Endothelial cell of umbilical vein (primary cell): ENCODE measurements around the gene RABGAP1. TPM values are rescaled to one million over a fixed set of nuclear protein-coding genes. Genes with fewer than 3 reads are reported as not detected.

Source experiments
- BruUV-seq: library from RNA; stranded (reverse); fragments of 400-500 nt; replicated peaks from 2 replicates; lab custom pipeline; 2021; lab: Mats Ljungman, UMichigan
- CTCF ChIA-PET: fragments of 300-600, 350-600 bp; sonication (Branson Sonifier 250); formaldehyde crosslinking; loops from one replicate; lab custom pipeline; 2021; ENCODE audit warnings: antibody characterized with exemption, inconsistent platforms; lab: Charles Lee
- POLR2A ChIA-PET: fragments of 300-600, 350-600 bp; sonication (Branson Sonifier 250); formaldehyde crosslinking; loops from one replicate; lab custom pipeline; 2021; ENCODE audit warnings: antibody characterized with exemption, inconsistent platforms; lab: Charles Lee
- DNase-seq: peaks from one replicate; pipeline ENCODE4 v3.0.0-alpha.2; 2011; ENCODE audit warnings: low read depth, low spot score
- FAIRE-seq: peaks from 2 replicates; lab custom pipeline; 2011; peaks lifted over from hg19 to GRCh38; lab: Jason Lieb, UNC
- H2AFZ ChIP-seq: 2 replicates; pipeline ENCODE4 v1.6.0; 2012; ENCODE audit warnings: low read depth, low read length, control low read depth, inconsistent platforms
- H3K27ac ChIP-seq: 2 replicates; pipeline ENCODE4 v1.5.1; 2011; ENCODE audit warnings: low read depth, mild to moderate bottlenecking, control low read depth, low read length, moderate library complexity; ENCODE audit not compliant: insufficient read depth
- H3K27me3 ChIP-seq, 2 experiments: 2 replicates each; pipeline versions ENCODE4 v1.6.0 to v1.6.1; 2011; ENCODE audit warnings: low read length in 2 of 2, mixed read lengths in 1 of 2; ENCODE audit not compliant: control insufficient read depth in 2 of 2, insufficient read depth in 2 of 2
- H3K36me3 ChIP-seq, 2 experiments: 2 replicates in 1 of 2; 3 replicates in 1 of 2; pipeline ENCODE4 v1.5.1; 2011; ENCODE audit warnings: low read length in 2 of 2, mild to moderate bottlenecking in 1 of 2, moderate library complexity in 1 of 2; ENCODE audit not compliant: control insufficient read depth in 2 of 2, insufficient read depth in 2 of 2; ENCODE audit errors: extremely low read depth in 1 of 2
- H3K4me1 ChIP-seq: 3 replicates; pipeline ENCODE4 v1.5.1; 2011; ENCODE audit warnings: mild to moderate bottlenecking, low read length; ENCODE audit not compliant: control insufficient read depth, insufficient read depth; ENCODE audit errors: extremely low read depth
- H3K4me2 ChIP-seq: 2 replicates; pipeline ENCODE4 v1.6.1; 2011; ENCODE audit warnings: low read length, control low read depth, mixed read lengths; ENCODE audit not compliant: insufficient read depth
- H3K4me3 ChIP-seq, 3 experiments: fragments of 200-600 bp in 1 of 3; sonication (generic), shearing (Covaris generic) in 1 of 3; replicated peaks in 1 of 3; 2 replicates each; pipeline ENCODE4 v1.5.1; 2011 to 2016; ENCODE audit warnings: control low read depth in 3 of 3, low read length in 3 of 3, mild to moderate bottlenecking in 2 of 3, inconsistent platforms in 1 of 3, low read depth in 1 of 3, moderate library complexity in 1 of 3; ENCODE audit not compliant: insufficient read depth in 1 of 3
- H3K79me2 ChIP-seq: 2 replicates; pipeline ENCODE4 v1.6.0; 2012; ENCODE audit warnings: low read length, inconsistent platforms; ENCODE audit not compliant: control insufficient read depth, insufficient read depth
- H3K9ac ChIP-seq: replicated peaks from 2 replicates; pipeline ENCODE3; 2011; ENCODE audit warnings: low read length, control low read depth; ENCODE audit not compliant: insufficient read depth; ENCODE audit errors: extremely low read depth
- H3K9me1 ChIP-seq: replicated peaks from 3 replicates; pipeline ENCODE4 v1.6.0; 2011; ENCODE audit warnings: mild to moderate bottlenecking, low read length; ENCODE audit not compliant: control insufficient read depth, insufficient read depth; ENCODE audit errors: extremely low read depth
- H3K9me3 ChIP-seq: replicated peaks from 2 replicates; pipeline ENCODE4 v1.5.1; 2012; ENCODE audit warnings: low read length, inconsistent platforms; ENCODE audit not compliant: control insufficient read depth, insufficient read depth
- H4K20me1 ChIP-seq: replicated peaks from 2 replicates; pipeline ENCODE3; 2011; ENCODE audit warnings: mild to moderate bottlenecking, low read length; ENCODE audit not compliant: control insufficient read depth, insufficient read depth; ENCODE audit errors: extremely low read depth
- CTCF ChIP-seq, 2 donors: IDR thresholded peaks; 1 replicate in 1 of 2; 2 replicates in 1 of 2; pipeline ENCODE4 v1.5.1; 2011; ENCODE audit warnings: low read length in 2 of 2, mild to moderate bottlenecking in 2 of 2, moderate library complexity in 2 of 2, control low read depth in 1 of 2, inconsistent platforms in 1 of 2, low read depth in 1 of 2; ENCODE audit not compliant: insufficient read depth in 1 of 2; ENCODE audit errors: extremely low read depth in 1 of 2
- EZH2 ChIP-seq: IDR thresholded peaks from 2 replicates; pipeline ENCODE4 v1.6.1; 2012; ENCODE audit warnings: borderline replicate concordance, low read depth, mild to moderate bottlenecking, moderate library complexity, low read length, inconsistent platforms; ENCODE audit not compliant: severe bottlenecking
- FOS ChIP-seq: IDR thresholded peaks from 2 replicates; pipeline ENCODE4 v1.6.1; 2011; ENCODE audit warnings: mild to moderate bottlenecking, low read length, moderate library complexity, borderline replicate concordance; ENCODE audit not compliant: insufficient read depth
- GATA2 ChIP-seq: IDR thresholded peaks from 2 replicates; pipeline ENCODE4 v1.7.0; 2011; ENCODE audit warnings: low read depth, mild to moderate bottlenecking, moderate library complexity, mixed read lengths, low read length; ENCODE audit not compliant: insufficient read length, insufficient read depth
- JUN ChIP-seq: IDR thresholded peaks from 2 replicates; pipeline ENCODE4 v1.6.1; 2011; ENCODE audit warnings: borderline replicate concordance, low read depth; ENCODE audit not compliant: insufficient read length, insufficient read depth
- MYC ChIP-seq: IDR thresholded peaks from one replicate; pipeline ENCODE4 v1.6.1; 2011; ENCODE audit warnings: mild to moderate bottlenecking, low read depth, low read length
- POLR2A ChIP-seq: IDR thresholded peaks from 2 replicates; pipeline ENCODE4 v1.6.1; 2012; ENCODE audit warnings: low read depth, mild to moderate bottlenecking, control low read depth, low read length
- POLR2AphosphoS5 ChIP-seq: IDR thresholded peaks from 2 replicates; pipeline ENCODE4 v1.6.1; 2012; ENCODE audit warnings: low read depth, mild to moderate bottlenecking, control low read depth, low read length, moderate library complexity; ENCODE audit not compliant: insufficient read depth
- dilution Hi-C: fragments of 300-500 bp; cut with MboI; formaldehyde crosslinking; loops from one replicate; pipeline ENCODE4 v1.15.0; 2019; ENCODE audit warnings: low sequenced_read_pairs; ENCODE audit not compliant: extremely low pct_ligation_motif_present
- intact Hi-C: fragments of 100-400 bp; cut with micrococcal nuclease; formaldehyde crosslinking; loops from one replicate; pipeline ENCODE4 v1.10.0; 2022
- polyA plus RNA-seq, 4 experiments: library from polyadenylated mRNA; depleted of rRNA in 3 of 4; stranded (reverse) in 3 of 4; unstranded in 1 of 4; fragments of >200 nt; gene quantifications; 2 replicates each; pipeline versions ENCODE4 v1.2.1 to v1.2.3, GENCODE V29; 2011 to 2012; ENCODE audit warnings: missing spikeins in 1 of 4
- total RNA-seq: library from RNA; stranded (reverse); gene quantifications from 2 replicates; pipeline ENCODE4 v1.2.3, GENCODE V29; 2021
- TF ChIP-seq, protein P1 (sequence below): IDR thresholded peaks from 2 replicates; pipeline ENCODE4 v1.6.1; 2011; ENCODE audit not compliant: insufficient read depth, insufficient read length

The RABGAP1 gene
- total and polyA plus RNA-seq, 2 donors (not counting 3 experiments of a cell fraction or from before 2014, with no cell fraction given) = 19.0 to 53.6 TPM

GRCh38 chr9:123096987-123097386 is 156.2 kb downstream of the RABGAP1 start:
- POLR2A ChIA-PET = no interaction called here
- no TSS peak for BruUV-seq
- H3K9me1 ChIP-seq = no peaks in the 10 kb centered on the region
- TF ChIP-seq, protein P1, sequence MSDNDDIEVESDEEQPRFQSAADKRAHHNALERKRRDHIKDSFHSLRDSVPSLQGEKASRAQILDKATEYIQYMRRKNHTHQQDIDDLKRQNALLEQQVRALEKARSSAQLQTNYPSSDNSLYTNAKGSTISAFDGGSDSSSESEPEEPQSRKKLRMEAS = no peak
- no peak for TF ChIP-seq GATA2
- TF ChIP-seq CTCF (IDR thresholded peaks at IDR 0.05; ENCODE audit: extremely low read depth in 1 of 2, insufficient read depth in 1 of 2, low read depth in 1 of 2, low read length in 2 of 2) = no peak
- TF ChIP-seq MYC = no peak
- no peak for TF ChIP-seq FOS
- TF ChIP-seq EZH2 = no peak
- TF ChIP-seq JUN = no peak
- no peak for TF ChIP-seq POLR2A
- TF ChIP-seq POLR2AphosphoS5 = no peak
- H3K27me3 ChIP-seq = no peaks in the 10 kb centered on the region
- H2AFZ ChIP-seq = no peak overlapping the region
- H3K4me2 ChIP-seq = no peak overlapping the region
- intact Hi-C loops (no loop called here), dilution Hi-C loops (no loop called here)
- H3K79me2 ChIP-seq = no peaks in the 10 kb centered on the region
- peaks cover 11 to 33% of the 10 kb centered on the region in 2 experiments for H3K36me3 ChIP-seq
- no peak overlapping the region for H3K27ac ChIP-seq
- H3K9me3 ChIP-seq = no peaks in the 10 kb centered on the region
- no peaks in the 10 kb centered on the region for H4K20me1 ChIP-seq
- no peaks in the 10 kb centered on the region for H3K4me1 ChIP-seq
- FAIRE-seq (no peak), DNase-seq (no peak)
- CTCF ChIA-PET = interaction anchor here (2.9 kb wide), 1 partner anchor 128 kb away, joined by 11 read pairs; no protein-coding TSS in a partner anchor
- no peak overlapping the region for H3K9ac ChIP-seq
- H3K4me3 ChIP-seq = no peak overlapping the region
